Activated CD4-positive, alpha-beta T cell treated with anti-CD3 and anti-CD28 coated beads, Interleukin-2, Interleukin-4, amounts not matched to agents 100 ng/mL and 50 ng/mL, durations not matched to agents 16 hours and 8 hours (primary cell): Measurements from ENCODE around the gene SLC31A1.
A peak's percentile ranks its signal among the peaks of the same experiment; 100 is the strongest.

Experiments used
- DNase-seq: peaks from one replicate; pipeline ENCODE4 v3.0.0-alpha.2; 2020; ENCODE audit warnings: low spot score

Gene SLC31A1

GRCh38 chr9:113302792-113303418 is 81.6 kb downstream of the SLC31A1 start, which contains the start of gene RNF183:
Gene RNF183 (minus strand): TSS chr9:113303376. CDS start chr9:113298184, 5,192 bp downstream.
- no peak for DNase-seq

- DNase-seq: no peak
Observed at GRCh38 chr9:113306566-113306965, 85.2 kb downstream of the SLC31A1 start.

- DNase-seq: no peak
Observed at GRCh38 chr9:113307396-113307975, 86.1 kb downstream of the SLC31A1 start.

GRCh38 chr9:113309204-113309813 is 88.0 kb downstream of the SLC31A1 start:
- DNase-seq: peak; percentile 33

- no peak for DNase-seq
Observed at GRCh38 chr9:113310538-113310937, 89.2 kb downstream of the SLC31A1 start.

GRCh38 chr9:113311961-113312360 is 90.6 kb downstream of the SLC31A1 start:
- DNase-seq: no peak

GRCh38 chr9:113313261-113313660 is 91.9 kb downstream of the SLC31A1 start:
- no peak for DNase-seq
